GM19099 (cell line): ENCODE measurements around the gene PFKM.

Source experiments
- POLR2A ChIP-seq: IDR thresholded peaks from 3 replicates; pipeline ENCODE4 v1.6.1; 2011; ENCODE audit warnings: low read depth; ENCODE audit not compliant: insufficient read length; ENCODE audit errors: extremely low read depth

Gene PFKM

GRCh38 chr12:48119078-48119833, at the start of gene PFKM:
Gene PFKM, plus strand, starts transcription at chr12:48119364. Its CDS starts 3,411 bp downstream, at chr12:48122775.
- peak; percentile 53 for TF ChIP-seq POLR2A

GRCh38 chr12:48070033-48070432, 49.1 kb upstream of the PFKM start:
- TF ChIP-seq POLR2A, result no peak

- TF ChIP-seq POLR2A, result no peak
These were observed 48.4 kb upstream of the PFKM start for GRCh38 chr12:48070731-48071130.

- no peak for TF ChIP-seq POLR2A
These were observed 47.4 kb upstream of the PFKM start for GRCh38 chr12:48071808-48072207.

- no peak for TF ChIP-seq POLR2A
These were observed 46.9 kb upstream of the PFKM start for GRCh38 chr12:48072266-48072665.

GRCh38 chr12:48074266-48074665, 44.9 kb upstream of the PFKM start:
- TF ChIP-seq POLR2A, result no peak

GRCh38 chr12:48075832-48076231, 43.3 kb upstream of the PFKM start:
- TF ChIP-seq POLR2A, result no peak

GRCh38 chr12:48077111-48077510, 42.1 kb upstream of the PFKM start:
- no peak for TF ChIP-seq POLR2A

GRCh38 chr12:48078901-48079300, 40.3 kb upstream of the PFKM start:
- TF ChIP-seq POLR2A, result no peak

GRCh38 chr12:48080285-48080684, 38.9 kb upstream of the PFKM start:
- no peak for TF ChIP-seq POLR2A

- TF ChIP-seq POLR2A, result no peak
These were observed 38.3 kb upstream of the PFKM start for GRCh38 chr12:48080821-48081220.

GRCh38 chr12:48084066-48084465, 35.1 kb upstream of the PFKM start:
- TF ChIP-seq POLR2A, result no peak

- no peak for TF ChIP-seq POLR2A
These were observed 34.2 kb upstream of the PFKM start for GRCh38 chr12:48084841-48085460.

- TF ChIP-seq POLR2A, result no peak
These were observed 32.8 kb upstream of the PFKM start for GRCh38 chr12:48086327-48086726.

GRCh38 chr12:48092611-48093010, 26.6 kb upstream of the PFKM start:
- no peak for TF ChIP-seq POLR2A

GRCh38 chr12:48104531-48104930, 14.6 kb upstream of the PFKM start:
- TF ChIP-seq POLR2A, result no peak
